Measurements from ENCODE around the gene TUBB6. TPM values are rescaled to one million over a fixed set of nuclear protein-coding genes. Genes with fewer than 3 reads are reported as not detected.
A peak's percentile ranks its signal among the peaks of the same experiment; 100 is the strongest.

TUBB6 gene
- total and polyA plus RNA-seq, 2 of the 13 experiments (the other 11 are each of a cell fraction or from before 2014, with no cell fraction given): 9.9 to 28.6 TPM

DNA sequence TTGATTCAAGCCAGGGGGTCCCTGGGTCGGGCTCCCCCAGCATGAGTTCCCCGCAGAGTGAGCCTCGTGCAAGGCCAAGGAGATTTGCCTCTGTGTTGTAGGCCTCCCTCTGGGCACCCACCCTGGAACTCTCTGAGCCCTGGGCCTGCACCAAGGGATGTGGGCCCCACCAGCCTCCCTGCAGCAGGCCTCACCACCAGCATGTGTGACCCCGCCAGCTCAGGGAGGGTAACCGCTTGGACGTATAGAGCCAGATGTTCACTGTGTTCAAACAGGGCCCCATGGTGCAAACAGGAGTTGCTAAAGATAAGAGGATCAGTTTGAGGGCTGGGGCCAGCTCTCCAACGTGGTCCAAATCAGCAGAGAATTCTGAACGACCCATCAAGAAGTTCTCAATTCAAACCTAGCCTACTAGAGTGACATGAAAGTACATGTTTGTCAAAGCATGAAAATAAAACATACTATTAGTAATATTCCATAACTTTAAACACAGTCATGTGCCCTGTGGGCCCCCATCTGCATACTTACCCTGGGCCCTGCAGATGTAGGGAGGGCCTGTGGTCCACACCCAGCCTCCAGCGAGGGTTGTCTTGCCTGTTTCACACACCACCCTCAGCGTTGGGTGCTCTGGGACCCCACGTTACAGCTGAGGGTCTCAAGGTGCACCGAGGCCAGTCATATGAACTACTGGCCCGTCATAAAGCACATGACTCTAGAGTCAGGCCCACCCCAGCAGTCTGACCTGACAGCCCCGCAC, 5.5 kb upstream of the TUBB6 start:
- in situ Hi-C loops (cut with HindIII; ENCODE audit: extremely low pct_ligation_motif_present, low pct_unique_long_range_greater_than_20kb): no loop called here
- DNase-seq (ENCODE audit: low spot score) (no peak), ATAC-seq (peak; percentile 35), FAIRE-seq (no peak)
- H3K79me2 ChIP-seq (ENCODE audit: insufficient read depth, low read length): no peaks in the 10 kb centered on the region
- peaks cover 7 to 46% of the 10 kb centered on the region in 2 experiments for H3K27me3 ChIP-seq (ENCODE audit: control insufficient read depth in 1 of 2, insufficient read depth in 2 of 2, low read length in 2 of 2)
- BruUV-seq (replicated peaks): no TSS peak
- POLR2A ChIA-PET: no interaction called here
- H3K4me3 ChIP-seq (replicated peaks in 1 of 3; ENCODE audit: insufficient read depth in 1 of 3, low read depth in 2 of 3, low read length in 3 of 3): no peak overlapping the region
- peak overlapping the region; percentile 42; the same call in 1 of the 2 replicates for H3K4me2 ChIP-seq (ENCODE audit: low read depth, low read length)
- no peak overlapping the region for H2AFZ ChIP-seq (ENCODE audit: low read length)
- H3K9me3 ChIP-seq (ENCODE audit: low read length): no peaks in the 10 kb centered on the region
- CTCF ChIA-PET (ENCODE audit: low intra/inter-chr PET ratio, low total read pairs): no interaction called here
- no peaks in the 10 kb centered on the region for H3K36me3 ChIP-seq (replicated peaks in 1 of 2; ENCODE audit: control insufficient read depth in 1 of 2, insufficient read depth in 2 of 2, low read length in 2 of 2)
- no peak overlapping the region for H3K9ac ChIP-seq (ENCODE audit: insufficient read depth, low read depth, low read length)
- H4K20me1 ChIP-seq (ENCODE audit: insufficient read depth, low read length): no peaks in the 10 kb centered on the region
- H3K27ac ChIP-seq (ENCODE audit: extremely low read length, insufficient read depth, low read length): no peak overlapping the region
- TF ChIP-seq ZNF605 (CRISPR knock-in tag; IDR thresholded peaks at IDR 0.05): no peak
- peak; percentile 23; the same call in 1 of the 2 replicates for TF ChIP-seq ZFX (CRISPR knock-in tag; IDR thresholded peaks at IDR 0.05; ENCODE audit: low read depth)
- H3K4me1 ChIP-seq (ENCODE audit: insufficient read depth, low read length): peaks cover 37% of the 10 kb centered on the region
- 5% methylated on average over 8 of the region's 14 CpGs for WGBS (ENCODE audit: low lambda C conversion rate)
- intact Hi-C loops (cut with micrococcal nuclease; ENCODE audit: unreplicated experiment): no loop called here

DNA sequence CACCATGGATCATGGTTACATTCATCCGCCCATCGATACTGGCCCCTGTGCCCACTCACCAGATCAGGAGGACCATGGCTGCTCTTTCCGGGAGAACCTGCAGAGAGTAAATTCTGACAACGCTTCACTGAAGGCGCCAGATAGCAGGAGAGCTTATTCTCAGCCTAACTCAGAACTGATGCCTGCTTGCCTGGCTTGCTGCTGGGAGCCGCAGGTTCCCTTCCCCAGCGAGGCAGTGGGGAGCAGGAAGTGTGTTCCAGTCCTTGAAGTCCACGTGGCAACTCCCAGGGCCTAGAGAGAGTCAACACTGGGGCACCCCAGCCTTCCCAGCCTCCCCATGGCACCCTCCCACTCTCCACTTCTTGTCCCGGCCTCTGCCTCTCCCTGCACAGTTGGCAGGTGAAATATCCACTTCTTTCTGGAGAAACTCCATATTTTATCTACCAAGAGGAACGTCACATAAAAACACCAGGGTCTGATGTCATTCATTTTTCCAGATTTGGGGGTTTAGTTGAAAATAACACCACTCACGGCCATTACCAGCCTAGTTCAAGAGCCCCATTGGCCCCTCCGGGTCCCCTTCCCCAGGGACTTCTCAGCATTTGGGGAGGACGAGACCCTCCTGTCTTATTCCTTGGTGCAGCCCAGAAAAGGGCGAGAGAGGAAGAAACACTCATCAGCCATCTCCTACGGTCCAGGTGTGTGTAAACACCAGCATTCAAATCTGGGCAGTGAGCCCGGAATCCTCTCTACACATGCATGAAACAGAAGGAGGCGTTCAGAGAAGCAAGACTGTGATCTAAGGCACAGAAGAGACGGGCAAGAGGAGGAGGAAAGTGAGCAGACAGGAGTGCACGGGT, 3.5 kb upstream of the TUBB6 start:
- intact Hi-C loops (cut with micrococcal nuclease; ENCODE audit: unreplicated experiment) (loop anchor here (5.0 kb wide), 1 partner anchor 32 kb away; no protein-coding TSS in a partner anchor), in situ Hi-C loops (cut with HindIII; ENCODE audit: extremely low pct_ligation_motif_present, low pct_unique_long_range_greater_than_20kb) (no loop called here)
- no peaks in the 10 kb centered on the region for H3K36me3 ChIP-seq (replicated peaks in 1 of 2; ENCODE audit: control insufficient read depth in 1 of 2, insufficient read depth in 2 of 2, low read length in 2 of 2)
- BruUV-seq (replicated peaks): no TSS peak
- no peak overlapping the region for H3K9ac ChIP-seq (ENCODE audit: insufficient read depth, low read depth, low read length)
- DNase-seq (ENCODE audit: low spot score) (no peak), ATAC-seq (no peak), FAIRE-seq (no peak)
- ChIA-PET POLR2A (no interaction called here), CTCF (ENCODE audit: low intra/inter-chr PET ratio, low total read pairs) (no interaction called here)
- TF ChIP-seq FOXA3 (CRISPR knock-in tag; IDR thresholded peaks at IDR 0.05) (0 out of 2 replicates have a peak, but pooled peaks have one; percentile 34), MTA3 (CRISPR knock-in tag; IDR thresholded peaks at IDR 0.05) (no peak)
- peaks cover 7 to 53% of the 10 kb centered on the region in 2 experiments for H3K27me3 ChIP-seq (ENCODE audit: control insufficient read depth in 1 of 2, insufficient read depth in 2 of 2, low read length in 2 of 2)
- no peaks in the 10 kb centered on the region for H4K20me1 ChIP-seq (ENCODE audit: insufficient read depth, low read length)
- H3K79me2 ChIP-seq (ENCODE audit: insufficient read depth, low read length): no peaks in the 10 kb centered on the region
- 0 out of 2 replicates have a peak overlapping the region, but pooled peaks have one; percentile 3 for H3K4me2 ChIP-seq (ENCODE audit: low read depth, low read length)
- no peak overlapping the region for H3K27ac ChIP-seq (ENCODE audit: extremely low read length, insufficient read depth, low read length)
- H2AFZ ChIP-seq (ENCODE audit: low read length): no peak overlapping the region
- H3K4me3 ChIP-seq (replicated peaks in 1 of 3; ENCODE audit: insufficient read depth in 1 of 3, low read depth in 2 of 3, low read length in 3 of 3): no peak overlapping the region; a peak in 1 of 6 replicates
- 29% methylated on average over 16 of the region's 19 CpGs for WGBS (ENCODE audit: low lambda C conversion rate)
- H3K4me1 ChIP-seq (ENCODE audit: insufficient read depth, low read length): peaks cover 44% of the 10 kb centered on the region
- no peaks in the 10 kb centered on the region for H3K9me3 ChIP-seq (ENCODE audit: low read length)

Data from HepG2 (cell line).